T-helper 9 cell (primary cell): ENCODE measurements around the gene SSC5D.
A peak's percentile ranks its signal among the peaks of the same experiment; 100 is the strongest.
"Not testable (repeated sequence)": the region's sequence is repeated elsewhere in the genome, so short reads cannot be mapped to it uniquely, and the experiment has no call there.

Source experiments
- DNase-seq: peaks from one replicate; pipeline ENCODE4 v3.0.0-alpha.2; 2020

Gene SSC5D

GRCh38 chr19:55488986-55489710 lies 912 bp downstream of the SSC5D start:
- no peak for DNase-seq

- no peak for DNase-seq
Measured at GRCh38 chr19:55489711-55490477, 1.7 kb downstream of the SSC5D start.

DNA sequence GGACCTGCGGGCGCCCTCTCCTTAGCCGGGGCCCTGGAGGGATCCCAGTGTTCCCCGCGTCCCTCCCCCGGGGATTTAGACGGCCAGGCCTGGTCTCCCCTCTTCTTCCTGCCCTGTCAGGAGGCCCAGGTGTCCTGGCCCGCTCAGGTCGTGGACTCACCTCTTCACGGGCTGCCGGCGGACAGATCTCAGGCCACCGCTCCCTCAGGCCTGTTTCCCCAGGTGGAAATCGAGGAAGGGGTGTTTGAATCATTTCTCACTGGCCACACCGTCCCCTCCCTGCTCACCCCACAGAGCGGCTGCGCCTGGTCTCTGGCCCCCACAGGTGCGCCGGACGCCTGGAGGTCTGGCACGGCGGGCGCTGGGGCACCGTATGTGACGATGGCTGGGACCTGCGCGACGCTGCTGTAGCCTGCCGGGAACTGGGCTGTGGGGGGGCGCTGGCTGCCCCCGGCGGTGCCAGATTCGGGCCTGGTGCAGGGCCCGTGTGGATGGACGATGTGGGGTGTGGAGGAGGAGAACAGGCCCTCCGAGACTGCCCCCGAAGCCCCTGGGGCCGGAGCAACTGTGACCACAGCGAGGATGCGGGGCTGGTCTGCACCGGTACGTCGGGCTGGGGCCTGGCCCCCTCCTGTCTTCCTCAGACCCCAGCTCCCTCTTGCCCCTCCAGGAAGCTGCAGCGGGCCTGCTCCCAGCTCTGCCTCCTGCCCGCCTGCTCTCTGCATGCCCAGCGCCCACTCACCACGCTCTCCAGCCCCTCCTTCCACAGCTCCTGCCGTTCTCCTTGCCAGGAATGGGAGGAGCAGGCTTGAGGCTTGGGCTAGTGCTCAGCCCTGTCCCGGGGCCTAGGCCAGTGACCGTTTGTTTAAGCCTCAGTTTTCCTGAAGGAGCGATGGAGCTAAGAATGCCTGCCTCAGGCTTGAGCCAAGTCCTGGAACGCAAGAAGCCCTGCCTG lies 2.5 kb downstream of the SSC5D start:
- DNase-seq = no peak

DNA sequence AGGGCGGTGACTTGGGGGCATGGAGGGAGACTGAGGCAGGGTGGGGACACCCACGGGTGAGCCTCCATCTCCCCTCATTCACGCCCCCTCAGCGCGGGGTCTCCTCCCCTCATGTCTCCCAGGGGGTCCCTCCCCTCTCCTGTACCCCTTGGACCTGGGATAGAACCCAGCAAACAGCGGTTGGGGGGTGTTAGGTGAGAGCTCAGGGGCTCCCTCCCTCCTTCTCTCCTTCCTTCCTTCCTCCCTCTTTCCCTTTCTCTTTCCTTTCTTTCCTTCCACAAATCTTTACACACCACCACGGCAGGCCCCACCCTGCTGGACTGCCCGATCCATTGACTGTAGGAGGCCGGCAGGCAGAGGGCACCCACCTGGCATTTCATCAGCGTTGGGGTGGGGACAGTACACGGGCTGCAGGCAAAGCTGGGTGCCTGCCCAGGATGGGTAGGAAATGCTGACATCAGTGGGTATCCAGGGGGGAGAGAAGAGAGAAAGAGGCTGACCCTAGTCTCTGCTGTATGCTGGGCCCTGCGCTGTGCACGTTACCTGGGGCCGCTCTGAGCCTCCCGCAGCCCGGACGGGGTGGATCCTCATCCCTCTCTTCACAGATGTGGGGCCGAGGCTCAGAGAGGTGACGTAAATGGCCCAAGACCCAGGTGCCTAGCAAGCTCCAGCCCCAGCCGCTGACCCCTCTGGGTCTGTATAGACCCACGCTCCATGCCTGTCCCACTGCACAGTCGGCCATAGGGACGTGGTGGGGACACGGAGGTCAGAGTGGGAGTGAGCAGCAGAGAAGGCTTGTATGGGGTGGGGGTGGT lies 3.5 kb downstream of the SSC5D start:
- no peak for DNase-seq

DNA sequence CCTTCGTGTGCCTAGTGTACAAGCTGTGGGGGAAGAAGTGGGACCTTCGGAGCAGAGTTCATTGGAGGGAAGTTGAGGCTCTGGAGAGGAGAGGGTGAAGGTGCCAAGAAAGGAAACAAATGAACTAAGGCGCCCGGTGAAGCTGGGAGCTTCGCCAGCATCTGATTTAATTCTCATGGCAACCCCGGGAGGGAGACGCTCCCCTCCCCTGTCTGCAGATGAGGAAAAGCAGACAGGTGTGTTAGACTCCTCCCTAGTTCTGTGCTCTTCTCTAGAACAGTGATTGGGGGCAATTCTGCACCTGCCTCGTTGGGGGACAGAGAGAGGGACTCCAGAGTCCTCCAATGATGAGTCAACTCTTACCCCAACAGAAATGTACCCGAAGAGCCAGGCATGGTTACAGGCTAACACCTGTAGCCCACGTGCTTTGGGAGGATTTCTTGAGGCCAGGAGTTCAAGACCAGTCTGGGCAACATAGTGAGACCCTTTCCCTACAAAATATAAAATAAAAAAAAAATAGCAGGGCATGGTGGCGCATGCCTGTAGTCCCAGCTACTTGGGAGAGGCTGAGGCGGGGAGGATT lies 4.2 kb downstream of the SSC5D start:
- DNase-seq = no peak

GRCh38 chr19:55493052-55493644 lies 4.9 kb downstream of the SSC5D start:
- no peak for DNase-seq

DNA sequence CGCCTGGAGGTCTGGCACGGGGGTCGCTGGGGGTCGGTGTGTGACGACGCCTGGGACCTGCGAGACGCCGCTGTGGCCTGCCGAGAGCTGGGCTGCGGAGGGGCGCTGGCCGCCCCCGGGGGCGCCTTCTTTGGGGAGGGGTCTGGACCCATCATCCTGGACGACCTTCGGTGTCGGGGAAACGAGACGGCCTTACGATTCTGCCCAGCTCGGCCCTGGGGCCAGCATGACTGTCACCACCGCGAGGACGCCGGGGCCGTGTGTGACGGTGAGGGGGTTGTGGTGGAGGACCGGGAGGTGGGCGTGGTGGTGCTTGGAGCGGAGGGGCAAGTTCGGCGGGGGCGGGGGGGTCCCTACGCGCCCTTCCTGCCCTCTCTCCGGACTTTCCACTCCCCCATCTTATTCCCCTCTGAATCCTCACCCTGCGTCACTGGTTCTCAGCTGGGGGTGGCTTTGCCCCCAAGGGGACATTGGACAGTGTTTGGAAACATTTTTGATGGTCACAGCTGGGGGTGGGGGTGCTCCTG lies 5.5 kb downstream of the SSC5D start:
- no peak for DNase-seq

DNA sequence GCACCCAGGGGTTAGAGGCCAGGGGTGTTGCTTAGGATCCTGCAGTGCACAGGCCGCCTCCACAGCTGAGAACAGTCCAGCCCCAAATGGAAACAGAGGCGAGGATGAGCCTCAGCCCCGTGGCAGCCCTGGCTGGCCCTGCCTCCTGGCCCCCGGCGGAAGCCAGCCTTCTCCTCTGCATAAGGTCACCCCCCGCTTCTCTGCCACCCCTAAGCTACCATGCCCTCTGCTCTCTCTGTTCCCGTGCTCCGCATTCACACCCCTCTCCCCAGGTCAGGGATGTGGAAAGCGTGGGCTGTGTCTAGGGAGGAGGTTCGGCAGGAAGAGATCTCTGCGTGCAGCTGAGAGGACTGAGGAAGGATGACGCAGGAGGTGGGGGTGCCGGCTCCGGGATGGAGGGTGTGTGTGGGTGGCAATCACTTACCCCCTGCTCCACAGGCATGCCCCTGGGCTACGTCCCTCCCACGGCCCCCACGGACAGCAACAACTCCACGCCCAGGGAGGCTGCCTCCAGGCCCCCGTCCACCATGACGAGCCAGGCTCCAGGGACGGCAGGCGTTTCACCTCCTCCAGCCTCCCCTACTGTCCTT lies 6.0 kb downstream of the SSC5D start:
- no peak for DNase-seq

GRCh38 chr19:55495646-55496349 lies 7.6 kb downstream of the SSC5D start:
- no peak for DNase-seq

DNA sequence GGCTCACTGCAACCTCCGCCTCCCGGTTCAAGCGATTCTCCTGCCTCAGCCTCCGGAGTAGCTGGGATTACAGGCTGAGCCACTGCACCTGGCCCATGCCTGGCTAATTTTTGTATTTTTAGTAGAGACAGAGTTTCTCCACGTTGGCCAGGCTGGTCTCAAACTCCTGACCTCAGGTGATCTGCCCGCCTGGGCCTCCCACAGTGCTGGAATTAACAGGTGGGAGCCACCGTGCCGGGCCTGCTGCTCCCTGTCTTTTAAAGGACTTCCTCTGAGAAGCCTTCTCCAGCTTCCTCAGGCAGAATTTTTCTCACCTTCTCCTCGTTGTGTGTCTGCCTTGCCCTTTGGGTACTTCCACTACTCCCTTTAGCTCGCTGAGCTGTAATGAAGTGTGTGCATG lies 8.6 kb downstream of the SSC5D start:
- not testable (repeated sequence) for DNase-seq

DNA sequence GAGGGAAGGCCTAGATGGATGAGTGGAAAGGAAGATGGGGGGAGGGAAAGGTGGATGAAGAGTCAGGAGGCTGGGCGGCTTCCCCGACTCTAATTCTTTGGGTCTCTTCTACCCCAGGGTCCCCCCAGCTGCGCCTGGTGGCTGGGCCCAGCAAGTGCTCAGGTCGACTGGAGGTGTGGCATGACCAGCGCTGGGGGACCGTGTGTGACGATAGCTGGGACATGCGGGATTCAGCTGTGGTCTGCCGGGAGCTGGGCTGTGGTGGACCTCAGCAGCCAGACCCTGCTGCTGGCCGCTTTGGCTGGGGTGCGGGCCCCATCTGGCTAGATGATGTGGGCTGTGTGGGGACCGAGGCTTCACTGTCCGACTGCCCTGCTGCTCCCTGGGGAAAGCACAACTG lies 9.5 kb downstream of the SSC5D start:
- DNase-seq = no peak

DNA sequence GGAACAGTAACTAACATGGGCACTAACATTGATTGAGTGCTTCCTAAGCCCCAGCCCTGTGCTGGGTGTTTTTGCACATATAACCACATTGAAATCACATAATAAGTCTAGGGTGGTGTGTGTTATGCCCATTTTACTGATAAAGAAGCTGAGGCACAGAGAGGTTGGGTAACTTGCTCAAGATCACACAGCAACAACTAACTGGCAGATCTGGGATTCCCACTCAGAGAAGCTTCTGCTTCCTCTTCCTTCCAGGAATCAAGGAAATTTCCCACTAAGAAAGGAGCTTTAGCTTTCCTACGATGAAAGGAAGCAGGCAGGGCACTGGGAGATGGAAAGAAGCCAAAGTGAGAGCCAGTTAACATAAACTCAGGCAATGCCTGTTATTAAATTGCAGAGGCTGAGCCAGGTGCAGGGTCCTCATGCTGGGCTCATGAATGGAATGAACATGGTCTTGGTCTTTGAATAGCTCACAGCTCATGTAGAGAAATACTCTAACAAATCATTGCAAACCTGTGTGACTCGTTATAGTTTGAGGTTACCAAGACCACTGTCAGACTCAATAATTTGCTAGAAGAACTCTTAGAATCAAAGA lies 10.1 kb downstream of the SSC5D start:
- no peak for DNase-seq

- no peak for DNase-seq
Measured at GRCh38 chr19:55500368-55500952, 12.2 kb downstream of the SSC5D start.

DNA sequence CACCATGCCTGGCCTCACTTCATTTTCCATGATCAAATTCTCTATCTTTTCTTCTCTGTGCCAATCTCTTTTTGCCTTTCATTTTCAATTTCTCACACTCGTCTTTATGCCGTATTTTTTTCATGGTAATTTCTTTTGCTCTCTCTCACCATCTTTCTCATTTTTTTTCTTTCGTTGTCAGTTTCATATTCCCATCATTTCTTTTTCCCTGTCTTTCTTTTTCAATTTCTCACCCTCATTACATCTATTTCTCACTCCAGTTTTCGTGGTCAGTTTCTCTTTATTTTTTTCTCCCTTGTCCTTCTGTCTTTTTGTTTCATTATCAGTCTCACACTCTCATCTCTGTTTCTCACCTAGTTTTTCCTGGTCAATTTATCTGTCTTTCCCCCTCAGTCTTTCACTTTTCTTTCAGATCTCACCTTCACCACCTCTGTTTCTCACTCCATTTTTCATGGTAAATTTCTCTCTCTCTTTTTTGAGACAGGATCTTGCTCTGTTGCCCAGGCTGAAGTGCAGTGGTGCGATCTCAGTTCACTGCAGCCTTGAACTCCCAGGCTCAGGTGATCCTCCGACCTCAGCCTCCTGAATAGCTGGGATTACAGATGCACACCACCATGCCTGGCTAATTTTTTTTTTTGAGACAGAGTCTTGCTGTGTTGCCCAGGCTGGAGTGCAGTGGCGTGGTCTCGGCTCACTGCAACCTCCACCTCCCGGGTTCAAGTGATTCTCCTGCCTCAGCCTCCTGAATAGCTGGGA lies 14.1 kb downstream of the SSC5D start:
- no peak for DNase-seq

GRCh38 chr19:55503157-55503501 lies 14.9 kb downstream of the SSC5D start:
- no peak for DNase-seq

GRCh38 chr19:55503502-55504251 lies 15.4 kb downstream of the SSC5D start:
- DNase-seq = peak; percentile 98

- DNase-seq = no peak
Measured at GRCh38 chr19:55504252-55504603, 16.0 kb downstream of the SSC5D start.

DNA sequence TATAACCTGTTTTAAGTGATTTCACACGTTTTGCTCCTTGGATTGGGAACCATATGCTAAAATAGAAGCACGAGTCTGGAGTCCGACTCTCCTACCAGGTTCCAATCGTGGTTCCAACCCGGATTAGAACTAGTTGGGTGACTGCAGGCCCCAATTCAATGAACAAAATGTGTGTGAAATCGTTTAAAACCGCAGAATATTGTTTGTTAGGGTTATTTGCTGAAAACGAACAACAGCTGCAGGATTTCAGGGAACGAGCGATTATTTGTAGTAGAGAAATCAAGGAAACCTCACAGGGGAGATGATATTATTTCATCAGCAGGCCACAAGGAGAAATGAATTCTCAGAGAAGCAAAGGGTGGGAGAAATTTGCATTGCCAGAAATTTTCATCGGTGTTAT lies 16.7 kb downstream of the SSC5D start:
- no peak for DNase-seq
